ENCODE data around the gene EPB41L5. TPM values are rescaled to one million over a fixed set of nuclear protein-coding genes. Genes with fewer than 3 reads are reported as not detected.

The EPB41L5 gene
- total RNA-seq, 1 experiment from 2014 or later: 83.0 TPM

DNA sequence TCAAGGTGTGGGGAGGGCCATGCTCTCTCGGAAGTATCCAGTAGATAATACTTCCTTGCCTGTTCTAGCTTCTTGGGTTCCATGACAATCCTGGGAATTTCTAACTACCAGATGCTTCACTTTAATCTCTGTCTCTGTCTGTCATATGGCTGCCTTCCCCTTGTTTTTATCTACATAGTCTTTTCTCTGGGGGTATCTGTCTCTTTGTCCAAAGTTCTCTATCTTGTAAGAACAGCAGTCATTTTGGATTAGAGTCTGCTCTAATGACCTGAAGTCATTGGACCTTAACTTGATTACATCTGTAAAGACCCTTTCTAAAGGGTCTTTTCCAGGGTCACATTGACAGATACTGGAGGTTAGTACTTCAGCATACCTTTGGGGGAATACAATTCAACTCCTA is 11.4 kb upstream of the EPB41L5 start:
- no peaks in the 10 kb centered on the region for H3K27me3 Mint-ChIP-seq (ENCODE audit: insufficient read depth, unreplicated experiment)
- no peak for DNase-seq
- Histone ChIP-seq H3K4me3 (ENCODE audit: low read depth, low read length) (no peak overlapping the region), H3K9me3 (no peaks in the 10 kb centered on the region), H3K36me3 (ENCODE audit: control insufficient read depth, insufficient read depth, low read length) (no peaks in the 10 kb centered on the region), H3K4me1 (no peaks in the 10 kb centered on the region), H3K27me3 (replicated peaks; ENCODE audit: control insufficient read depth, insufficient read depth, low read length) (no peaks in the 10 kb centered on the region)
- POLR2A ChIA-PET: no interaction called here
- TF ChIP-seq, protein P1, sequence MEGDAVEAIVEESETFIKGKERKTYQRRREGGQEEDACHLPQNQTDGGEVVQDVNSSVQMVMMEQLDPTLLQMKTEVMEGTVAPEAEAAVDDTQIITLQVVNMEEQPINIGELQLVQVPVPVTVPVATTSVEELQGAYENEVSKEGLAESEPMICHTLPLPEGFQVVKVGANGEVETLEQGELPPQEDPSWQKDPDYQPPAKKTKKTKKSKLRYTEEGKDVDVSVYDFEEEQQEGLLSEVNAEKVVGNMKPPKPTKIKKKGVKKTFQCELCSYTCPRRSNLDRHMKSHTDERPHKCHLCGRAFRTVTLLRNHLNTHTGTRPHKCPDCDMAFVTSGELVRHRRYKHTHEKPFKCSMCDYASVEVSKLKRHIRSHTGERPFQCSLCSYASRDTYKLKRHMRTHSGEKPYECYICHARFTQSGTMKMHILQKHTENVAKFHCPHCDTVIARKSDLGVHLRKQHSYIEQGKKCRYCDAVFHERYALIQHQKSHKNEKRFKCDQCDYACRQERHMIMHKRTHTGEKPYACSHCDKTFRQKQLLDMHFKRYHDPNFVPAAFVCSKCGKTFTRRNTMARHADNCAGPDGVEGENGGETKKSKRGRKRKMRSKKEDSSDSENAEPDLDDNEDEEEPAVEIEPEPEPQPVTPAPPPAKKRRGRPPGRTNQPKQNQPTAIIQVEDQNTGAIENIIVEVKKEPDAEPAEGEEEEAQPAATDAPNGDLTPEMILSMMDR (IDR thresholded peaks at IDR 0.05; ENCODE audit: insufficient read depth in 1 of 2, low read depth in 1 of 2, low read length in 1 of 2, severe bottlenecking in 1 of 2, unreplicated experiment in 1 of 2): no peak
- BruUV-seq (replicated peaks): no TSS peak
- intact Hi-C loops (cut with micrococcal nuclease; ENCODE audit: unreplicated experiment): no loop called here
- H3K9me3 Mint-ChIP-seq (ENCODE audit: unreplicated experiment): no peaks in the 10 kb centered on the region
- no peak overlapping the region for H3K27ac Mint-ChIP-seq (ENCODE audit: unreplicated experiment)
- CTCF ChIA-PET: no interaction called here
- H3K4me3 Mint-ChIP-seq (ENCODE audit: unreplicated experiment): no peak overlapping the region
- H3K36me3 Mint-ChIP-seq (ENCODE audit: insufficient read depth, unreplicated experiment): no peaks in the 10 kb centered on the region
- peaks cover 4% of the 10 kb centered on the region for H3K4me1 Mint-ChIP-seq (ENCODE audit: low read depth, unreplicated experiment)

GRCh38 chr2:120004254-120004653 is 8.6 kb upstream of the EPB41L5 start:
- Mint-ChIP-seq H3K4me3 (ENCODE audit: unreplicated experiment) (no peak overlapping the region), H3K4me1 (ENCODE audit: low read depth, unreplicated experiment) (peaks cover 13% of the 10 kb centered on the region), H3K9me3 (ENCODE audit: unreplicated experiment) (no peaks in the 10 kb centered on the region), H3K36me3 (ENCODE audit: insufficient read depth, unreplicated experiment) (no peaks in the 10 kb centered on the region), H3K27me3 (ENCODE audit: insufficient read depth, unreplicated experiment) (no peaks in the 10 kb centered on the region), H3K27ac (ENCODE audit: unreplicated experiment) (no peak overlapping the region)
- no TSS peak for BruUV-seq (replicated peaks)
- no peak for DNase-seq
- ChIA-PET CTCF (no interaction called here), POLR2A (interaction anchor here (1.1 kb wide), 1 partner anchor 8 kb away, joined by 4 read pairs; the partner anchor contains the start of gene EPB41L5)
- Histone ChIP-seq H3K4me1 (no peaks in the 10 kb centered on the region), H3K27me3 (replicated peaks; ENCODE audit: control insufficient read depth, insufficient read depth, low read length) (no peaks in the 10 kb centered on the region), H3K36me3 (ENCODE audit: control insufficient read depth, insufficient read depth, low read length) (no peaks in the 10 kb centered on the region), H3K9me3 (no peaks in the 10 kb centered on the region), H3K4me3 (ENCODE audit: low read depth, low read length) (no peak overlapping the region)
- TF ChIP-seq, protein P1 (IDR thresholded peaks at IDR 0.05; ENCODE audit: insufficient read depth in 1 of 2, low read depth in 1 of 2, low read length in 1 of 2, severe bottlenecking in 1 of 2, unreplicated experiment in 1 of 2): no peak
- intact Hi-C loops (cut with micrococcal nuclease; ENCODE audit: unreplicated experiment): no loop called here

GRCh38 chr2:120005834-120006521 is 6.9 kb upstream of the EPB41L5 start:
- no peaks in the 10 kb centered on the region for H3K27me3 ChIP-seq (replicated peaks; ENCODE audit: control insufficient read depth, insufficient read depth, low read length)
- H3K9me3 ChIP-seq: no peaks in the 10 kb centered on the region
- TF ChIP-seq, protein P1 (IDR thresholded peaks at IDR 0.05; ENCODE audit: insufficient read depth in 1 of 2, low read depth in 1 of 2, low read length in 1 of 2, severe bottlenecking in 1 of 2, unreplicated experiment in 1 of 2): no peak
- no peak overlapping the region for H3K4me3 Mint-ChIP-seq (ENCODE audit: unreplicated experiment)
- DNase-seq: no peak
- no peaks in the 10 kb centered on the region for H3K36me3 Mint-ChIP-seq (ENCODE audit: insufficient read depth, unreplicated experiment)
- H3K4me1 ChIP-seq: no peaks in the 10 kb centered on the region
- H3K4me3 ChIP-seq (ENCODE audit: low read depth, low read length): no peak overlapping the region
- ChIA-PET CTCF (no interaction called here), POLR2A (no interaction called here)
- H3K4me1 Mint-ChIP-seq (ENCODE audit: low read depth, unreplicated experiment): peaks cover 13% of the 10 kb centered on the region
- no peaks in the 10 kb centered on the region for H3K9me3 Mint-ChIP-seq (ENCODE audit: unreplicated experiment)
- intact Hi-C loops (cut with micrococcal nuclease; ENCODE audit: unreplicated experiment): no loop called here
- no peaks in the 10 kb centered on the region for H3K27me3 Mint-ChIP-seq (ENCODE audit: insufficient read depth, unreplicated experiment)
- BruUV-seq (replicated peaks): no TSS peak
- no peaks in the 10 kb centered on the region for H3K36me3 ChIP-seq (ENCODE audit: control insufficient read depth, insufficient read depth, low read length)
- H3K27ac Mint-ChIP-seq (ENCODE audit: unreplicated experiment): no peak overlapping the region
